ENCODE results near the gene MAGED1.

Gene MAGED1

GRCh38 chrX:51892921-51893745 is at the start of gene MAGED1:
MAGED1 (plus strand) TSS chrX:51893623; CDS start chrX:51894305, 682 bp downstream.
- peak; percentile 90 for DNase-seq (ENCODE audit: low read depth)

GRCh38 chrX:51847463-51847862 is 46.0 kb upstream of the MAGED1 start:
- no peak for DNase-seq (ENCODE audit: low read depth)

GRCh38 chrX:51851507-51852085 is 41.8 kb upstream of the MAGED1 start:
- no peak for DNase-seq (ENCODE audit: low read depth)

GRCh38 chrX:51852096-51852495 is 41.3 kb upstream of the MAGED1 start:
- DNase-seq (ENCODE audit: low read depth), result no peak

GRCh38 chrX:51852621-51853020 is 40.8 kb upstream of the MAGED1 start:
- DNase-seq (ENCODE audit: low read depth), result no peak

- DNase-seq (ENCODE audit: low read depth), result no peak
Measured at GRCh38 chrX:51853251-51853650, 40.2 kb upstream of the MAGED1 start.

GRCh38 chrX:51855698-51856097 is 37.7 kb upstream of the MAGED1 start:
- DNase-seq (ENCODE audit: low read depth), result no peak

- DNase-seq (ENCODE audit: low read depth), result no peak
Measured at GRCh38 chrX:51857159-51857733, 36.2 kb upstream of the MAGED1 start.

GRCh38 chrX:51860679-51861078 is 32.7 kb upstream of the MAGED1 start:
- peak; percentile 37 for DNase-seq (ENCODE audit: low read depth)

GRCh38 chrX:51862920-51863319 is 30.5 kb upstream of the MAGED1 start:
- no peak for DNase-seq (ENCODE audit: low read depth)

GRCh38 chrX:51866210-51866609 is 27.2 kb upstream of the MAGED1 start:
- DNase-seq (ENCODE audit: low read depth), result no peak

- no peak for DNase-seq (ENCODE audit: low read depth)
Measured at GRCh38 chrX:51867626-51868025, 25.8 kb upstream of the MAGED1 start.

- no peak for DNase-seq (ENCODE audit: low read depth)
Measured at GRCh38 chrX:51870354-51870753, 23.1 kb upstream of the MAGED1 start.

GRCh38 chrX:51874123-51874522 is 19.3 kb upstream of the MAGED1 start:
- DNase-seq (ENCODE audit: low read depth), result no peak

GRCh38 chrX:51876441-51876840 is 17.0 kb upstream of the MAGED1 start:
- no peak for DNase-seq (ENCODE audit: low read depth)

- DNase-seq (ENCODE audit: low read depth), result no peak
Measured at GRCh38 chrX:51878056-51878455, 15.4 kb upstream of the MAGED1 start.

- no peak for DNase-seq (ENCODE audit: low read depth)
Measured at GRCh38 chrX:51889851-51890250, 3.6 kb upstream of the MAGED1 start.

- DNase-seq (ENCODE audit: low read depth), result no peak
Measured at GRCh38 chrX:51891245-51891644, 2.2 kb upstream of the MAGED1 start.

- peak; percentile 8 for DNase-seq (ENCODE audit: low read depth)
Measured at GRCh38 chrX:51891821-51892551, 1.4 kb upstream of the MAGED1 start.

- DNase-seq (ENCODE audit: low read depth), result peak; percentile 33
Measured at GRCh38 chrX:51893931-51894696, 691 bp downstream of the MAGED1 start.

GRCh38 chrX:51894697-51895336 is 1.4 kb downstream of the MAGED1 start:
- DNase-seq (ENCODE audit: low read depth), result peak; percentile 32
